Measurements from ENCODE around the gene HMX3.

Gene HMX3

GRCh38 chr10:123180101-123181090, 44.6 kb downstream of the HMX3 start:
- Histone ChIP-seq H3K9ac (ENCODE audit: low read depth, low read length) (no peak overlapping the region), H4K20me1 (ENCODE audit: insufficient read depth, low read length) (peaks cover 5% of the 10 kb centered on the region; the same call in 1 of the 2 replicates), H3K79me2 (ENCODE audit: insufficient read depth, low read length) (no peaks in the 10 kb centered on the region; the same call in 1 of the 2 replicates), H3K9me3 (ENCODE audit: insufficient read depth, low read length, severe bottlenecking) (peaks cover 18% of the 10 kb centered on the region), H3K4me1 (ENCODE audit: insufficient read depth, low read length) (no peaks in the 10 kb centered on the region), H3K36me3 (ENCODE audit: insufficient read depth, low read length) (peaks cover 46% of the 10 kb centered on the region), H3K4me3 (ENCODE audit: low read depth in 1 of 2, low read length in 2 of 2) (no peak overlapping the region), H3K4me2 (ENCODE audit: insufficient read depth, low read length) (no peak overlapping the region), H3K27ac (ENCODE audit: low read length) (no peak overlapping the region), H3K27me3 (ENCODE audit: insufficient read depth, low read length, poor library complexity) (no peaks in the 10 kb centered on the region), H2AFZ (ENCODE audit: low read depth, low read length) (no peak overlapping the region)
- TF ChIP-seq EZH2 (IDR thresholded peaks at IDR 0.05; ENCODE audit: borderline replicate concordance, low read depth, low read length, severe bottlenecking) = no peak
- no peak for TF ChIP-seq CTCF (IDR thresholded peaks at IDR 0.05; ENCODE audit: borderline replicate concordance, extremely low read depth, low read length, poor library complexity, severe bottlenecking)
- no peak for DNase-seq
- no peak for ATAC-seq (ENCODE audit: insufficient read depth, low read depth)

GRCh38 chr10:123183724-123184123, 48.0 kb downstream of the HMX3 start:
- Histone ChIP-seq H3K9ac (ENCODE audit: low read depth, low read length) (no peak overlapping the region), H3K4me2 (ENCODE audit: insufficient read depth, low read length) (no peak overlapping the region), H3K9me3 (ENCODE audit: insufficient read depth, low read length, severe bottlenecking) (peaks cover 18% of the 10 kb centered on the region), H3K27ac (ENCODE audit: low read length) (no peak overlapping the region), H3K4me1 (ENCODE audit: insufficient read depth, low read length) (no peaks in the 10 kb centered on the region), H3K27me3 (ENCODE audit: insufficient read depth, low read length, poor library complexity) (no peaks in the 10 kb centered on the region), H2AFZ (ENCODE audit: low read depth, low read length) (no peak overlapping the region), H3K79me2 (ENCODE audit: insufficient read depth, low read length) (no peaks in the 10 kb centered on the region), H3K4me3 (ENCODE audit: low read depth in 1 of 2, low read length in 2 of 2) (no peak overlapping the region), H3K36me3 (ENCODE audit: insufficient read depth, low read length) (peaks cover 38% of the 10 kb centered on the region; the same call in 1 of the 2 replicates), H4K20me1 (ENCODE audit: insufficient read depth, low read length) (no peaks in the 10 kb centered on the region)
- ATAC-seq (ENCODE audit: insufficient read depth, low read depth) = no peak
- no peak for DNase-seq
- TF ChIP-seq EZH2 (IDR thresholded peaks at IDR 0.05; ENCODE audit: borderline replicate concordance, low read depth, low read length, severe bottlenecking) (no peak), CTCF (IDR thresholded peaks at IDR 0.05; ENCODE audit: borderline replicate concordance, extremely low read depth, low read length, poor library complexity, severe bottlenecking) (no peak)

- Histone ChIP-seq H3K27me3 (ENCODE audit: insufficient read depth, low read length, poor library complexity) (no peaks in the 10 kb centered on the region), H3K36me3 (ENCODE audit: insufficient read depth, low read length) (peaks cover 48% of the 10 kb centered on the region), H3K27ac (ENCODE audit: low read length) (no peak overlapping the region), H3K9me3 (ENCODE audit: insufficient read depth, low read length, severe bottlenecking) (peaks cover 15% of the 10 kb centered on the region), H2AFZ (ENCODE audit: low read depth, low read length) (no peak overlapping the region), H4K20me1 (ENCODE audit: insufficient read depth, low read length) (no peaks in the 10 kb centered on the region), H3K4me2 (ENCODE audit: insufficient read depth, low read length) (no peak overlapping the region), H3K4me3 (ENCODE audit: low read depth in 1 of 2, low read length in 2 of 2) (no peak overlapping the region), H3K9ac (ENCODE audit: low read depth, low read length) (no peak overlapping the region), H3K79me2 (ENCODE audit: insufficient read depth, low read length) (no peaks in the 10 kb centered on the region), H3K4me1 (ENCODE audit: insufficient read depth, low read length) (no peaks in the 10 kb centered on the region)
- ATAC-seq (ENCODE audit: insufficient read depth, low read depth) (no peak), DNase-seq (no peak)
- no peak for TF ChIP-seq EZH2 (IDR thresholded peaks at IDR 0.05; ENCODE audit: borderline replicate concordance, low read depth, low read length, severe bottlenecking)
- TF ChIP-seq CTCF (IDR thresholded peaks at IDR 0.05; ENCODE audit: borderline replicate concordance, extremely low read depth, low read length, poor library complexity, severe bottlenecking) = no peak
Measured at GRCh38 chr10:123187781-123188180, 52.0 kb downstream of the HMX3 start.

All from DND-41 (cell line).